Activated T-helper 2 cell treated with anti-CD3 and anti-CD28 coated beads, Interferon-gamma antibody, Interleukin-2, Interleukin-4, amounts not matched to agents 10 μg/mL and 5 μg/mL and 100 μg/mL, durations not matched to agents 14 hours and 24 hours and 36 hours (primary cell): ENCODE data around the gene PPP4R2. TPM values are rescaled to one million over a fixed set of nuclear protein-coding genes. Genes with fewer than 3 reads are reported as not detected.

Experiments used
- DNase-seq: peaks from one replicate; pipeline ENCODE4 v3.0.0; 2021; ENCODE audit warnings: low spot score
- H3K27ac Mint-ChIP-seq: one replicate; pipeline ENCODE4 v1.8.0; 2021; ENCODE audit warnings: mixed read lengths
- H3K27me3 Mint-ChIP-seq: one replicate; pipeline ENCODE4 v1.8.0; 2021; ENCODE audit warnings: low read depth, mixed read lengths
- H3K36me3 Mint-ChIP-seq: one replicate; pipeline ENCODE4 v1.8.0; 2021; ENCODE audit warnings: low read depth, mixed read lengths
- H3K4me1 Mint-ChIP-seq: one replicate; pipeline ENCODE4 v1.8.0; 2021; ENCODE audit warnings: low read depth, mixed read lengths
- H3K4me3 Mint-ChIP-seq: one replicate; pipeline ENCODE4 v1.8.0; 2021; ENCODE audit warnings: low read depth, mild to moderate bottlenecking, moderate library complexity, mixed read lengths
- H3K9me3 Mint-ChIP-seq: one replicate; pipeline ENCODE4 v1.8.0; 2021; ENCODE audit warnings: mixed read lengths
- intact Hi-C: fragments of 100-400 bp; cut with micrococcal nuclease; formaldehyde crosslinking; loops from one replicate; pipeline ENCODE4 v1.15.1; 2023
- total RNA-seq: library from RNA; stranded (reverse); gene quantifications from 2 replicates; pipeline ENCODE4 v1.2.3, GENCODE V29; 2022

The PPP4R2 gene
- total RNA-seq, 1 donor from 2014 or later = 105 TPM

DNA sequence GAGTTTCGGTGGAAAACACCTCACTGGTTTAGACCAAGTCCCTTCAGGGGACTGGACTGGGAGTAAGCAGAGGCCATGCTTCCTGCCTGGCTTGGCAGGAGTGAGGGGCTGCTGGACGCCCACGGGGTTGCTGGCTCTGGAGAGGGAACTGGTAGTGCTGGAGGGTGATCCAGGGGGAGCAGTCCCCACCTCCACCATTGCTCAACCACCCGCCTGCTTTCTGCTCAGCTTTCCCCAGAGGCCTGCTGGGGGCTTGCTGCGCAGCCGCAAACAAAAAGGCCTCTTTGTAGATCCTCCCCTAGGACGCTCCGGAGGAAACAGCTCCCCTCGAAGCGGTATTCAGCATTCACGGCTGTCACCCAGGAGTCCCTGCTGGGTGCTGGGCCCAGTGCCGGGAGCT is 98.3 kb downstream of the PPP4R2 start:
- H3K27ac Mint-ChIP-seq = no peak overlapping the region
- peaks cover 5% of the 10 kb centered on the region for H3K27me3 Mint-ChIP-seq
- no peaks in the 10 kb centered on the region for H3K36me3 Mint-ChIP-seq
- no peak overlapping the region for H3K4me3 Mint-ChIP-seq
- no peak for DNase-seq
- intact Hi-C loops = no loop called here
- peaks cover 7% of the 10 kb centered on the region for H3K4me1 Mint-ChIP-seq
- H3K9me3 Mint-ChIP-seq = no peaks in the 10 kb centered on the region

DNA sequence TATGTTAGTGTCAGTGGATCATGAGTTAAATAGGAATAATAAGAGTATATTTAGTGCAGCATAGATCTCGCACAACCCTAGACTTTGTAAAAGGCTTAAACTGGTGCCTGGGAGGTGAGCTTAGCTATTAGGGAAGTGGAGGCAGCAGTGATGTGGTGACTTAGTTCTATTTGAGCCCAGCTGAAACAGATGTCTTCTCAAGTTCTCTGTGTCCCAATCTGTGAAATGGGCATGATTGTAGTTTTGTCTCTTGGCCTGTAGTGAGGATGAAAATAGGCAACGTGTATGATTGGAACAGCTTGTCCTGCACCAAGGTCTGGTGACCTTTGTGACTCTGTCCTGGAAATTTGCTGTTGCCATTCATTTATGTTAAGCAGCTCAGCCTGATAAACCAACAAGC is 99.6 kb downstream of the PPP4R2 start:
- intact Hi-C loops = no loop called here
- Mint-ChIP-seq H3K27me3 (peaks cover 5% of the 10 kb centered on the region), H3K27ac (no peak overlapping the region)

DNA sequence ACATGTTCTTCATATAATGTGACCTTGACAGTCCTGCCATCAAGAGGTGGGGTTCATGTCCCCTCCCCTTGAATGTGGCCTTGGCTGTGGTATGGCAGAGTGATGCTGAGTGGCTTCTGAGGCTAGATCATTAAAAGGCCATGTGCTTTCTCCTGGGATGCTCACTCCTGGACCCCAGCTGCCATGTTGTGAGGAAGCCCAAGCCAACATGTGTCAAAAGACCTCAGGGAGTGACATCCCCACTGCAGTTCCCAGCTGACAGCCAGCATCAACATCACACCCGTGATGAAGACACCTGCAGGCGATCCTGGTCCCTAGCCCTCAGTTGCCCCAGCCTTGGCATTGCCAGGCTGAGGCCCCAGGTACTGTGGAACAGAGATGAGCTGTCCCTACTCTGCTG is 101.4 kb downstream of the PPP4R2 start:
- no peaks in the 10 kb centered on the region for H3K9me3 Mint-ChIP-seq
- intact Hi-C loops = no loop called here
- no peak overlapping the region for H3K4me3 Mint-ChIP-seq
- H3K36me3 Mint-ChIP-seq = no peaks in the 10 kb centered on the region
- no peak for DNase-seq
- no peak overlapping the region for H3K27ac Mint-ChIP-seq
- peaks cover 7% of the 10 kb centered on the region for H3K4me1 Mint-ChIP-seq
- peaks cover 5% of the 10 kb centered on the region for H3K27me3 Mint-ChIP-seq

More for the DNA sequence above, 99.6 kb downstream of the PPP4R2 start:
- no peak overlapping the region for H3K4me3 Mint-ChIP-seq
- no peaks in the 10 kb centered on the region for H3K9me3 Mint-ChIP-seq
- no peaks in the 10 kb centered on the region for H3K36me3 Mint-ChIP-seq
- peaks cover 7% of the 10 kb centered on the region for H3K4me1 Mint-ChIP-seq
- DNase-seq = no peak

DNA sequence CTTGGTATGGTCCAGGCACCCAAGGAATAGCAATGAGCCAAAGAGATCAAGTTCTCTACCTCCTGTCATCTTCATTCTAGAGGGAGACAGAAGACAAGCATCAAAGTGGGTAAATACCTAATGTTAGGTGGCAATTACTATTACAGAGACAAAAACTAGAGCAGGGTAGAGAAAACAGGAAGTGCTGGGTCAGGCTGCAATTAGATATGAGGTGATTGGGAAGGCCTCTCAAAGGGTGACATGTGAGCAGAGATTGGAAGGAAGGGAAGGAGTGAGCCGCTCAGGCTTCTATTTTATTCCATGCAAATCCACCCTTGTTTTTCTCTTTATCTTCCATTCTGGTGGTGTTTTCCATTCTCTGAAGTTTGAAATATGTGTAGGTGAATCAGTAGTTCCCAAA is 102.3 kb downstream of the PPP4R2 start:
- Mint-ChIP-seq H3K9me3 (no peaks in the 10 kb centered on the region), H3K4me3 (no peak overlapping the region), H3K4me1 (peaks cover 7% of the 10 kb centered on the region), H3K27ac (no peak overlapping the region), H3K27me3 (peaks cover 5% of the 10 kb centered on the region), H3K36me3 (no peaks in the 10 kb centered on the region)
- DNase-seq = no peak
- intact Hi-C loops = no loop called here

DNA sequence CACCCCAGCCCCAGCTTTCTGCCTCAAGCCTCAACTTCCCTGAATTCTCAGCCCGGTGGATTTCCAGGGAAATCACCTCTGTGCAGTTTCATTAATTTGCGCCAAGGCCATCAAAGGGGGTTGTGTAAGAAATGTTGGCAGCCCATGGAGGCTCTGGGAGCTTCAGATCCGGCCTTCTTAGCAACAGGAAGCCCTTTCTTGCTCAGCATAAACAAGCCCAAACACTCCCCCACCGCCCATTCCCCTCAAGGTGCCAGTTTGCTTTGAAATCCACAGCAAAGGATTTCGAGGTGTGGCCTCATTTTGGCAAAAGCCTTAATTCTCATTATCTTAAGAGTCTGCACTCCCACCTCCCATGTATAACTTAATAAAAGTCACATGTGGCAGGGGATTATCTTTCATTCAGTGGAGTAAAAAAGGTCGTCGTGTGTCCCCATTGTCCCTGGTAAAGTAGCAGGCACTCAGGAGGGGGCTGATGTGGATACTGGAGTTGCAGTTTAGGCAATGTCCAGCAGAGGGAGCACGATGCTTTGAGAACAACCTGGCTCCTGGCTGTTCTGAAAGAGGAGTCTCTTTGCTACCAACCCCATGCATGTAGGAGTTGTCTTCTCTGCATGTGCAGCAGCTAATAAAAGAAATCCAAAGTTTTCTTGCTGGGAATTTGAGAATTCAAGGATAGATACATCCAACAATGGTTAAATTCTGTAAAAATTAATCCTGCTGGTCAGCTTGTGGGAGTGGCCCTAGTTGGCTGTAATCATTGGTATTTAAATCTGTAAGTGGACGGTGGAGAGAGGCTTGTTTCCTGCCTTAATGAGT is 104.3 kb downstream of the PPP4R2 start:
- Mint-ChIP-seq H3K27ac (no peak overlapping the region), H3K4me3 (no peak overlapping the region)
- peak; percentile 51 for DNase-seq

DNA sequence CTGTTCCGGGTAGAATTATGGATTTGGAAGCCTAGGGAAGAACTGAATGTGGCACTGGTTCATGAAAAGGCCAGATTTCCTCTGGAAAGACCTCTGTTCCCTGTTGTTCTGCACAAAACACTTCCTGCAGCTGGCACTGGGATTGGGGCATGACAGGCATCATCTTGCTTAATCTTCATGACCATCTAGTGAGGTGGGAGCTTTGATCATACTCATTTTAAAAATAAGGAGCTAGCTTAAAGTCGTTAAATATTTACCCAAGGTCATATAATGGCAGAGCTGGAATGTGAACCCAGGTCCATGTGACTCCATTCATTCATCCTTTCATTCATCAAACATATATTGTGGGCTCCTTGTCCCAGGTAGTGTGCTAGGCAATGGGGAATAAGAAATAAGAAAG is 105.3 kb downstream of the PPP4R2 start:
- no peaks in the 10 kb centered on the region for H3K36me3 Mint-ChIP-seq
- peaks cover 2% of the 10 kb centered on the region for H3K27me3 Mint-ChIP-seq
- no peak overlapping the region for H3K27ac Mint-ChIP-seq
- H3K4me3 Mint-ChIP-seq = no peak overlapping the region
- DNase-seq = no peak
- intact Hi-C loops = loop anchor here (1.0 to 2.0 kb wide), 2 partner anchors 331 to 400 kb away; no protein-coding TSS in a partner anchor
- no peaks in the 10 kb centered on the region for H3K9me3 Mint-ChIP-seq
- no peaks in the 10 kb centered on the region for H3K4me1 Mint-ChIP-seq

More for the DNA sequence above, 104.3 kb downstream of the PPP4R2 start:
- no peaks in the 10 kb centered on the region for H3K36me3 Mint-ChIP-seq
- H3K9me3 Mint-ChIP-seq = no peaks in the 10 kb centered on the region
- no peaks in the 10 kb centered on the region for H3K4me1 Mint-ChIP-seq
- peaks cover 2% of the 10 kb centered on the region for H3K27me3 Mint-ChIP-seq
- intact Hi-C loops = loop anchor here (1.0 to 2.0 kb wide), 2 partner anchors 332 to 401 kb away; no protein-coding TSS in a partner anchor

DNA sequence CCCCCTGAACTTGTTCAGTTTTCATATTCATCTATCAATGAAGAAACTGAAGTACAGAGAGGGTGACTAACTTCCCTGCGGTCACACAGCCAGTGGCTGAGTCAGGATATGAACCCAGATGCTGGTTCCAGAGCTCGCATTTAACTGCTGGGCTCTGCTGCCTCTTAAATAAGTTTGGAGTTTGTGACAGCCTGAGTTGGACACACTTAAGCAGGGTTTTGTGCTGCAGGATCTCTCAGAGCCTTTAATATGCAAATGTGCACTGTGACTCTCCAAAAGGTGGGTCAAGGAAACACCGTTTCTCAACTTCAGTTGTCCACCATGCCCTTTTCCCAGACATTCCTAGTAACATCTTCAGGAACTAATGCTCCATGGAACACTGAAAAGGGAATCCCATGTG is 110.6 kb downstream of the PPP4R2 start:
- intact Hi-C loops = no loop called here
- no peaks in the 10 kb centered on the region for H3K9me3 Mint-ChIP-seq

DNA sequence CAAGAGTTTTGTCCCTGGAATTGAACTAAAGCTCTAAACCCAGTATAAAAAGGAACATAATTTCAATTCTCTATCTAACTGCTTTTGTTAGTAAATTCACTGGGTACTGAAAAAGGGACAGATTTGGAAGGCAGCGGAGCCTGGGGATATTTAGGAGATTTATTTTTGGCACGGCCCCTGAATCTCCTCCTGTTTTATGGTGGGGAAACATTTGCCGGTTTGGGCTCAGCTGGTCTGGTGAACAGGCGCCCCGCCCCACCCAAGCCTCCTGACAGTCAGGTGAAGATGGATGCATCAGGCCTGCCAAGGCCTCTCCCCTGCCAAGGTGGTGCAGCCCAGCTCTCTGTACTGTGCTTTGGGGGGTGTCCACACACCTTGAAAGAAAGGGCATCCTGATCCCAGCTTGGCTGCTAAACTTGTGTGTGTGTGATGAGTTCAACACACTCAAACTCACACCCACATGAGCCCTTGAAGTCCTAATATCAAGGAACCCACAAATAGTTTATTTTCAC is 111.1 kb downstream of the PPP4R2 start:
- intact Hi-C loops = no loop called here
- no peaks in the 10 kb centered on the region for H3K4me1 Mint-ChIP-seq
- no peak for DNase-seq
- no peaks in the 10 kb centered on the region for H3K27me3 Mint-ChIP-seq
- H3K27ac Mint-ChIP-seq = no peak overlapping the region
- H3K36me3 Mint-ChIP-seq = no peaks in the 10 kb centered on the region
- no peaks in the 10 kb centered on the region for H3K9me3 Mint-ChIP-seq
- no peak overlapping the region for H3K4me3 Mint-ChIP-seq

More for the DNA sequence above, 110.6 kb downstream of the PPP4R2 start:
- H3K36me3 Mint-ChIP-seq = no peaks in the 10 kb centered on the region
- H3K4me3 Mint-ChIP-seq = no peak overlapping the region
- no peaks in the 10 kb centered on the region for H3K27me3 Mint-ChIP-seq
- no peak overlapping the region for H3K27ac Mint-ChIP-seq
- no peak for DNase-seq
- H3K4me1 Mint-ChIP-seq = no peaks in the 10 kb centered on the region

DNA sequence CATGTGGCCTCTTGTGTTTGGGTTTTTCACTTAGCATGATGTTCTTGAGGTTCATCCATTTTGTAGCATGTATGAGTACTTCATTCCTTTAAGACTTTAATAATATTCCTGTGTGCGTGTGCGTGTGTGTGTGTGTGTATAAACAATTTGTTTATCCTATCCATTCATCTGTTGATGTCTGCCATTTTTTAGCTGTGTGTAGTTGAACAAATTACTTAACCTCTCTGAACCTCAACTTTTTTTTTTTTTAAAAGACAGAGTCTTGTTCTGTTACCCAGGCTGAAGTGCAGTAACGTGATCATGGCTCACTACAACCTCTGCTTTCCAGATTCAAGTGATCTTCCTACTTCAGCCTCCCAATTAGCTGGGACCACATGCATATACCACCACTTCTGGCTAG is 112.1 kb downstream of the PPP4R2 start:
- Mint-ChIP-seq H3K27ac (no peak overlapping the region), H3K9me3 (no peaks in the 10 kb centered on the region), H3K4me1 (no peaks in the 10 kb centered on the region), H3K36me3 (no peaks in the 10 kb centered on the region), H3K27me3 (no peaks in the 10 kb centered on the region), H3K4me3 (no peak overlapping the region)
- intact Hi-C loops = no loop called here
- no peak for DNase-seq

DNA sequence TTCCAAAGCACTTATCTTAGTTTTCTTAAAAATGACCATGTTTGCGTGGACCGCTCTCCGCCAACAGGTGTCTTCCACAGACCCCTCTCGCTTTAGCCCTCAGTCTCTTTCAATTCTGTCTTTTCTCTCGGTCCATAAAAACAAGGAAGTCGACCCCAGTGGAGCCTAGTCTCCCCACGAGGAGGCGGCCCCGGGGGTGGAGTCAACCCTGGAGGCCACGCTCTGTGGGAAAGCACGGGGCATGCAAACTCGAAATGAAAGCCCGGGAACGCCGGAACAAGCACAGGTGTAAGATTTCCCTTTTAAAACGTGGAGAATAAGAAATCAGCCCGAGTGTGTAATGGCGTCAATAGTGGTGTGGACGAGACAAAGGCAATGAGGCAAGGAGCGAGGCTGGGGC is 113.9 kb downstream of the PPP4R2 start:
- no peaks in the 10 kb centered on the region for H3K4me1 Mint-ChIP-seq
- H3K4me3 Mint-ChIP-seq = no peak overlapping the region
- DNase-seq = no peak
- no peaks in the 10 kb centered on the region for H3K9me3 Mint-ChIP-seq
- H3K36me3 Mint-ChIP-seq = no peaks in the 10 kb centered on the region
- intact Hi-C loops = no loop called here
- no peaks in the 10 kb centered on the region for H3K27me3 Mint-ChIP-seq
- H3K27ac Mint-ChIP-seq = no peak overlapping the region

DNA sequence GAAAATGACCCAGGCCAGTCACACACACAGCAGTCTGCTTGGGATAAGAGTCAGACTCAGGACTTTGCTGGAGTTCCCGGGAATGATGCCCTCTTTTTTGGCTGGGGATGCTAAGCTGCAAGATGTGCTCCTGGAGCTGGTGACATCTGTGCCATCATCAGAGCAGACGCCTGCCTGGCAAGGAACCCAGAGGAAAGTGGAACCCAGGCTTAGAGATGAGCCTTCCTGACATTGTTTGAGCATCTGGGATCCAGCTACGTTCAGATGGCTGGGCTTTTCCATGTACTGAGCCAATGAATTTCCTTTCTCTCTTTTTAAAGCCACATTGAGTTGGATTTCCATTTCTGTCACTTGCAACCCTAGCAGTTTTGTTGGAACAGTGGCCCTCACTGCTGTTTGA is 118.1 kb downstream of the PPP4R2 start:
- intact Hi-C loops = no loop called here
- Mint-ChIP-seq H3K27me3 (no peaks in the 10 kb centered on the region), H3K27ac (no peak overlapping the region), H3K4me3 (no peak overlapping the region), H3K4me1 (no peaks in the 10 kb centered on the region), H3K36me3 (no peaks in the 10 kb centered on the region), H3K9me3 (no peaks in the 10 kb centered on the region)
- no peak for DNase-seq

DNA sequence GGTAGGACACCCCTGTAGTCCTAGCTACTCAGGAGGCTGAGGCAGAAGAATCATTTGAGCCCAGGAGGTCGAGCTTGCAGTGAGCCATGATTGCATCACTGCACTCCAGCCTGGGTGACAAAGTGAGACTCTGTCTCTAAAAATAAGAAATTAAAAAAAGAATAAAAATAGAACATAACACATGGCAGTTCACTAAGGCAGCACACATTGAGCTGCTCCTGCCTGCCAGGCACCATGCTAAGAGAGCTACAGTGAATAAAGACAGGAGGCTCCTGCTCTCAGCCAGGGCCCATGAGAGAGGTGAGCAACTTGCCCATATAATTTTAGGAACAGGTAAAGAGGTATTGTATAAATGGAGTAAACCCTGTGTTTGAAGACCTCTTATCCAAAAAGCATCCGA is 119.2 kb downstream of the PPP4R2 start:
- Mint-ChIP-seq H3K4me3 (no peak overlapping the region), H3K9me3 (no peaks in the 10 kb centered on the region), H3K27ac (no peak overlapping the region), H3K27me3 (no peaks in the 10 kb centered on the region), H3K4me1 (no peaks in the 10 kb centered on the region), H3K36me3 (no peaks in the 10 kb centered on the region)
- intact Hi-C loops = no loop called here
- no peak for DNase-seq
